AG10803 (cell line): Measurements from ENCODE around the gene USP32.
"Not testable (repeated sequence)": the region's sequence is repeated elsewhere in the genome, so short reads cannot be mapped to it uniquely, and the experiment has no call there.

Experiments used
- DNase-seq: peaks from one replicate; pipeline ENCODE4 v3.0.0; 2010; ENCODE audit warnings: low read depth
- H3K4me3 ChIP-seq: 2 replicates; pipeline ENCODE4 v1.5.1; 2011; ENCODE audit warnings: mild to moderate bottlenecking, low read length, control low read depth
- TF ChIP-seq, protein P1 (sequence below): conservative IDR thresholded peaks from 2 replicates; pipeline ENCODE4 v1.5.1; 2011; ENCODE audit warnings: mild to moderate bottlenecking, low read length, control low read depth, inconsistent platforms

USP32 gene

DNA sequence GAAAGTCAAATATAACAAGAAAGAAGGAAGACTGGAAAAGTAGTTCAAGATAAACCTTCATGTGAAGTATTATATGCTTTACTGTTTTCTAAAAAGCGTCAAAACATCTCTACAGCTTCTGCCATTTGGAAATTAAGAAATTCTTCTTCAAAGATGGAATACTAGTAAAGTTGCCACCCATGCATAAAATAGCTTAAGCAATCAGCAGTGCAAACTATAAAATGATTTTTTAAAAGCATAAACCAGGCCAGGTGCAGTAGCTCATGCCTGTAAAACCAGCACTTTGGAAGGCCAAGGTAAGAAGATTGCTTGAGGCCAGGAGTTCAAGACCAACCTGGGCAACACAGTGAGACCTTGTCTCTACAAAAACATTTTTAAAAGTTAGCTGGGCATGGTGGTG, 68.2 kb downstream of the USP32 start:
- H3K4me3 ChIP-seq, result no peak overlapping the region
- DNase-seq, result no peak

DNA sequence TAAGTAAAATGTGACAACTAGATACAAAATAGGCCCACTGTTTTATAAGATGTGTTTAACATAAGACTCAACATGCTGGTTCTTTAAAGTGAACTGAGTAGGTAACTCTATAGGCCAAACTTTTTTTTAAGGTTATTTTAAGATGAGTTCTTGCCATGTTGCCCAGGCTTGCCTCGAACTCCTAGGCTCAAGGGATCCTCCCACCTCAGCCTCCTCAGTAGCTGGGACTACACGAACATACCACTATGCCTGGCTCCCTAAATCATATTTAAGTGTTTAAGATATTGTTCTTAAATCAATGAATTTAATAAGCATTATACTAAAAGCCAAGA, 69.9 kb downstream of the USP32 start:
- TF ChIP-seq, protein P1, sequence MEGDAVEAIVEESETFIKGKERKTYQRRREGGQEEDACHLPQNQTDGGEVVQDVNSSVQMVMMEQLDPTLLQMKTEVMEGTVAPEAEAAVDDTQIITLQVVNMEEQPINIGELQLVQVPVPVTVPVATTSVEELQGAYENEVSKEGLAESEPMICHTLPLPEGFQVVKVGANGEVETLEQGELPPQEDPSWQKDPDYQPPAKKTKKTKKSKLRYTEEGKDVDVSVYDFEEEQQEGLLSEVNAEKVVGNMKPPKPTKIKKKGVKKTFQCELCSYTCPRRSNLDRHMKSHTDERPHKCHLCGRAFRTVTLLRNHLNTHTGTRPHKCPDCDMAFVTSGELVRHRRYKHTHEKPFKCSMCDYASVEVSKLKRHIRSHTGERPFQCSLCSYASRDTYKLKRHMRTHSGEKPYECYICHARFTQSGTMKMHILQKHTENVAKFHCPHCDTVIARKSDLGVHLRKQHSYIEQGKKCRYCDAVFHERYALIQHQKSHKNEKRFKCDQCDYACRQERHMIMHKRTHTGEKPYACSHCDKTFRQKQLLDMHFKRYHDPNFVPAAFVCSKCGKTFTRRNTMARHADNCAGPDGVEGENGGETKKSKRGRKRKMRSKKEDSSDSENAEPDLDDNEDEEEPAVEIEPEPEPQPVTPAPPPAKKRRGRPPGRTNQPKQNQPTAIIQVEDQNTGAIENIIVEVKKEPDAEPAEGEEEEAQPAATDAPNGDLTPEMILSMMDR, result no peak
- H3K4me3 ChIP-seq, result no peak overlapping the region

More for the DNA sequence above, 68.2 kb downstream of the USP32 start:
- TF ChIP-seq, protein P1, result no peak

DNA sequence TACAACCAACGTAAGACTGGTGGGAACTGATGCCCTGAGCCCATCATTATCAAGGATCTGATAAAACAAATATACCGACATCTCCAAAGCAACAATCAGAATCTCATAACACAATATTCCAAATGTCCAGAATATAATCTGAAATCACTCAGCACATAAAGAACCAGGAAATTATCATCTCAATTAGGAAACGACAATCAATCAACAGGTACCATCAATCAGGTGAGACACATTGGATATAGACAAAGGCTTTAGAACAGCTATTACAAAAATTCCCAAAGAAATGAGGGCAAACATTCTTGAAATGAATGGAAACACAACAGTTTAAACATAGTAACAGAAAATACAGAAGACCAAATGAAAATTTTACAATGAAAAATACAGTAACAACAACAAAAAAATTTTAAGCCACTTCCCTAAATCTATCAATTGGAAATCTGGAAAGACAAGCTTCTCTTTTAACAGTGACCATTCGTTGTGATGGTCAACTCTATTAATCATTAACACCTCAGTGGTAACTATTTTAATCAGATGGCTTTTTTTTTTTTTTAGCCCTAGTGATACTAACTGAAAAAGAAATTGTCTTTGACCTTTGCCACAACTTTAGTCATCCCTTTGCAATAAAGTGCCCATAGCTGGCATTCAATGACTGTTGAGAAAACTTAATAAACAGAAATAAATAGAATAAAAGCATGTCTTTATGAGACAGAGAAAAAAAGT, 70.4 kb downstream of the USP32 start:
- no peak for DNase-seq
- TF ChIP-seq, protein P1, result no peak
- H3K4me3 ChIP-seq, result no peak overlapping the region

More for the DNA sequence above, 69.9 kb downstream of the USP32 start:
- DNase-seq, result no peak

DNA sequence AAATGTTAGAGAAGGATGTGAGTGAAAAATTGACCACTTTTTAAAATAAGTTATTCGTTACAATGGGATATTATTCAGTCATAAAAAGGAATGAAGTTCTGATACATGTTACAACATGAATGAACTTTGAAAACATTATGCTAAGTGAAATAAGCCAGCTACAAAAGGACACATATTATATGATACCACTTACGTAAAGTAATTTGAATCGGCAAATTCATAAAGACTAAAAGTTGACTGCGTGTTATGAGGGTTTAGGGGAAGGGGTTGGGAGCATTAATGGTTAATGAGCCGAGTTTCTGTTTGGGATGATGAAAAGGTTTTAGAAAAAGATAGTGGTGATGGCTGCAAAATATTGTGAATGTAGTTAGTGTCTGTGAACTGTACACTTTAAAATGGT, 73.1 kb downstream of the USP32 start:
- DNase-seq, result no peak
- H3K4me3 ChIP-seq, result no peak overlapping the region
- TF ChIP-seq, protein P1, result no peak

DNA sequence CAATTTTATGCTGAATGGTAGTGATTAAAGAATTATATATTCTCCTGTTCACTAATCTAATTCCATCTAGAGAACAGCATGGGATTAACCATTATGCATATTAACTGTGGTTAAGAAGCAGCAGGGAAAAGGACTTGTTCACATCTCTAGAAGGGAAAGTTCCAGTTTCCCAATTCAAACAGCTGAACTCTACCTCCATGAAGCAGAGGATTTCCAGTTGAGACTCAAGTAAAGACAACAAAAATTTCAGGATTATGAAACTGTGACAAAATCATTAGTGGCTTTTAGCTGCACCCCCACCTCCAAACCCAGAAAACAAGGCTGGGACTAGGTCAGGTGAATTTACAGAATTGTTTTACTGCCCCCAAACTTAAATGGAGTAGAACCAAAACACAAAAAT, 73.6 kb downstream of the USP32 start:
- TF ChIP-seq, protein P1, result no peak
- DNase-seq, result no peak
- no peak overlapping the region for H3K4me3 ChIP-seq

- TF ChIP-seq, protein P1, result no peak
- no peak overlapping the region for H3K4me3 ChIP-seq
- no peak for DNase-seq
These were observed 76.3 kb downstream of the USP32 start for GRCh38 chr17:60315650-60316049.

DNA sequence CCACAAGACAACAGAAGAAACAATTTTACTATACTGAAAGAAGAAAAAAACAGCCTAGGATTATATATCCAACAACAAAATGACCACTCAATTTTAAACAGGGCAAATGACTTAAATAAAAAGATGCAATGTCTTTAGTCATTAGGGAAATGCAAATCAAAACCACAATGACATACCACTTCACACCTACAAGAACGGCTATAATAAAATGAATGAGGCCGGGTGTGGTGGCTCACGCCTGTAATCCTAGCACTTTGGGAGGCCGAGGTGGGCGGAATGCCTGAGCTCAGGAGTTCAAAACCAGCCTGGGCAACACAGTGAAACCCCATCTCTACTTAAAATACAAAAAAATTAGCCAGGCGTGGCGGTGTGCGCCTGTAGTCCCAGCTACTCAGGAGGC, 77.0 kb downstream of the USP32 start:
- not testable (repeated sequence) for DNase-seq, H3K4me3 ChIP-seq
